ENCODE measurements around the gene RNF13.

DNA sequence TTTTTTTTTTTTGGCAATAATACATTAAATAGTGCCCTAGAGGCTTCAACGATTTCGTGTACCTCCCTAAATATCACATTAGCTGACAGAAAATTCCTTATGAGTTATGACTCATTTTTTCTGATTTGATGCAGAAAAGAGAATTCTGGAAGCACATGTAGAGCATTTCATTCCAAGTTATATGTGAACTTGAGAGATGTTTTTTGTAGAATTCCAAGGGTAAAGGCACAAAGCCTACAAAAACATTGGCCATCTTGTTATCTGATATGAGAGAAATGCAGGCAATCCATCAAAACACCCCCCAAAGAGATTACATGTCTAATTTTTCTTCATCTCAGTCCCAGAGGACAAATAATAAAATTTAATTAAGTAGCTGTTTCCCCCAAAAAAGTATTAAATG lies 164.4 kb downstream of the RNF13 start:
- TF ChIP-seq, protein P1, sequence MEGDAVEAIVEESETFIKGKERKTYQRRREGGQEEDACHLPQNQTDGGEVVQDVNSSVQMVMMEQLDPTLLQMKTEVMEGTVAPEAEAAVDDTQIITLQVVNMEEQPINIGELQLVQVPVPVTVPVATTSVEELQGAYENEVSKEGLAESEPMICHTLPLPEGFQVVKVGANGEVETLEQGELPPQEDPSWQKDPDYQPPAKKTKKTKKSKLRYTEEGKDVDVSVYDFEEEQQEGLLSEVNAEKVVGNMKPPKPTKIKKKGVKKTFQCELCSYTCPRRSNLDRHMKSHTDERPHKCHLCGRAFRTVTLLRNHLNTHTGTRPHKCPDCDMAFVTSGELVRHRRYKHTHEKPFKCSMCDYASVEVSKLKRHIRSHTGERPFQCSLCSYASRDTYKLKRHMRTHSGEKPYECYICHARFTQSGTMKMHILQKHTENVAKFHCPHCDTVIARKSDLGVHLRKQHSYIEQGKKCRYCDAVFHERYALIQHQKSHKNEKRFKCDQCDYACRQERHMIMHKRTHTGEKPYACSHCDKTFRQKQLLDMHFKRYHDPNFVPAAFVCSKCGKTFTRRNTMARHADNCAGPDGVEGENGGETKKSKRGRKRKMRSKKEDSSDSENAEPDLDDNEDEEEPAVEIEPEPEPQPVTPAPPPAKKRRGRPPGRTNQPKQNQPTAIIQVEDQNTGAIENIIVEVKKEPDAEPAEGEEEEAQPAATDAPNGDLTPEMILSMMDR (IDR thresholded peaks at IDR 0.05), result no peak
- TF ChIP-seq POLR2A (IDR thresholded peaks at IDR 0.05), result no peak
